Cardiac septum (tissue), 1 donor: ENCODE results near the gene ACOX2. TPM values are rescaled to one million over a fixed set of nuclear protein-coding genes. Genes with fewer than 3 reads are reported as not detected.

ENCODE experiments used
- DNase-seq: peaks from one replicate; pipeline ENCODE4 v3.0.0-alpha.2; 2020; ENCODE audit warnings: low spot score
- intact Hi-C: fragments of 100-400 bp; cut with DNase I; formaldehyde crosslinking; loops from one replicate; pipeline ENCODE4 v1.14.0; 2022
- total RNA-seq: library from RNA; stranded (reverse); fragmentation: NEBNext Ultra II Directional; extraction: Animal tissue kit (Norgen Biotek cat#: 25700); gene quantifications from one replicate; pipeline ENCODE4 v1.2.1, GENCODE V29; 2021
- donor health status: DM: no; HTN: no; CAD: no.

The ACOX2 gene
- total RNA-seq, 1 donor from 2014 or later, result 31.2 TPM

DNA sequence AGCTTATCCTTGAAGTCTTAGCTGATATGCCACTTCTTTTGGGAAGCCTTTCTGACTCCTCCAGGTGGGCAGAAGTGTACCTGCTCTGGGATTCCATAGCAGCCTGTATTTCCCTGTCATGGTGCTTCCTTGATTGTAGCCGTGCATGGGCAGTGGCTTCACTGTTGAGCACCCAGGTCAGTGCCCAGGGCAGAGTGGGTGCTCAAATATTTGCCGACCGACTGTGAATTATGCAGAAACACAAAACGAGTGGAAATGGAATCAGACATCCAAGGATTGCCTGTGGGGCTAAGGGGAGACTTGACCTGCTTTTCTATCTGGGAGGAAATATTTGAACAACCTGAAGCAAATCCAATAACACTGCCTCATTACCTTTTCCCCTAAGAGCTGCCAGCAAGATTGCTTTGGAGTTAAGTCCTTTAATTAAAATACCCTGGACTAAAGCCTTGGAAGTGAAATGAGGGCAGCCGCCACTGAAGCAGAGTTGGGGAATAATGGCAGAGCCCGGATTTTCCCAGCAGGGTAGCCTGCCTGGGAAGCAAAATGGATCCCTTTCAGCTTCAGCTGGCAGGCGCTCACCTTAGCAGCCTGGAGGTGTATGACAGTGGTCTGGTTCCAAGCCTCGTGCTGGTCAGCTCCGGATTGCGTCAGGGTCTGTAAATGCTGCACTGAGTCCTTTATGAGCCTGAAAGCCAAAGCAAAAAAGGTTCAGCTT, 14.9 kb downstream of the ACOX2 start:
- intact Hi-C loops, result no loop called here
- no peak for DNase-seq

DNA sequence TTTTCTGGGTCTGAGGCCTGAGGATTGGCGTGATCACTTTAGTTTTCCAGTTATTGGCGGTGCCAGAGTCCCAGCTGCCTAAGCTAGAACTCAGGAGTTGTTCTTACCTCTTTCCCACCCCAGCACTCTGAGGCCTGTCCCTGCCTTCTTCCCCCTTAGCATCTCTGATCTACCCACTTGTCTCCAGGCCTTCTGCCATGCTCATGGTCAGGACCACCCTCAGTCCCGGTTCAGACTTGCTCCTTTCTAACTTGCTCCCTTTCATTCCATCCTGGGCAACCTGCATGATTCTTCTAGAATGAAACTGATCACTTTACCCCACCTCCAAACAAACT, 15.7 kb downstream of the ACOX2 start:
- intact Hi-C loops, result no loop called here
- DNase-seq, result no peak

DNA sequence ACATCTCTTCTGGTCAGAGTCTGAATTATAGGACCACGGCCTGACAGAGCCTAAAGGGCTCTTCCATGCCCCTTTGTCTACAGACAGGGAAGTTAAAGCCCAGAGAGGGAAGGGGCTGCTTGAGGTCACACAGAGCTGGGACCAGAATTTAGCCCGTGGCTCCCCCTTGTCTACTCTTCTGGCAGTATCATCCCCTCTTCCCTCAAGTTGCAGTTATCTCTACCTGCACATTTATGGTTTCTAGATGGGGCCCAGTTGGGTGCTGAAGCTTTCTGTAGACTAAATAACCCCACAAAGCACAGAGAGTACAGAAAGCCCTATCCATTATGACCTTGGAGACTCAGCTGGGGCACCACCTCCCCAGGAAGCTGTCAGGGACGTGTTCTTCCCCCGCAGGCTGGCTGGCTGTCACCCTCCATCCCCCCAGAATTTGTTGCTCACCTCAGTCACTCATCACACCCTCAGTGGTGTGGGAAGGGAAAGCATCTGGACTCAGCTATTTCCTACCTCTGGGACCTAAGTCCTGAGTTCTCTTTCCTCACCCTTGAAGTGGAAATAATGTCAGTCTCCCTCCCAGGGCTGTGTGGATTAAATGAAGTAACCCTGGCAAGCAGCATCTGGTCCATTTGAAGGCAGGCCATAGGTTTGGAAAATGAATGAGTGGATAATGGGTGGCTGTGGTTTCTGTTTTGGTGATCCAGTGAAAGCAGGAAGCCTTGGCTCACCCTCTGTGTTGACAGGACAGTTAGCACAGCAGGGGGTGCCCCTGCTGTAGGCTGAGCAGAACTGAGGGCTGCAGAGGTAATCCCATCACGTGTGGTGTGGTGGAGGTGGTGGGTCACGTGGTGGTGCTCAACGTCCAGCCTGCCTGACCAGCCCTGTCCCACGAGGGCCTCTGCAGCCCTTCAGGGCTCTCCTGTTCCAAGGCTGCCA, 16.3 kb downstream of the ACOX2 start:
- intact Hi-C loops, result no loop called here

DNA sequence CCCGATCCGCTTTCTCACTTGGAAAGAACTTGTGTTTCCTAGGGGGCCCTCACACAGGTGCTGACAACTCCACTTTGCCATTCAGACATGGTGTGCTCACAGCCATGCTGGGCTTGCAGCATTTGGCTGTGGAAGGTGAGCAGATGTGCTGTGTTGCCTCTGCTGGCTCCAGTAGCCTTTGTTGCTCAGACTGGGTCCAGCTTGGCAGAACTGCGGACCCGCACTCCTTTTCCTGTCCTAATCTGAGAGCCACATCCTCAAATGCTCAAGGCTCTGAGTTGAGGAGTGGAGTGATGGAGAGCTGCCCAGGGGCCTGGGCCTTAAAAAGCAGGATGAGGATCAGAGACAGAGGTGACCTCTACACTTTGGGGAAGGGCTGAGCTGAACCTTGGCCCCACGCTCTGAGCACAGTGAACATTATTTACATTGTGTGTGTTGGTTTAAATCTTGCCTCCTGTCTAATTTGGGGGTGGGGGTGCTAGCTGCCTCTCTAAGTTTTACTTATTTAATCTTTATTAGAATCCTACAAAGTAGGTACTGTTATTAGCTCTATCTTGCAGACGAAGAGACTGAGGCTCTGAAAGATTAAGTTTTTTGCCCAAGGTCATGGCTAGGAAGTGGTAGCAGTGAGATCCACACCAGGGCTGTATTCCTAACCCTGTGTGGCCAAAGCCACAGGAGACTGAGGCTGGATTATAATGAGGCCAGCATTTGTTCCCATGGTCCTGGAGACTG, 17.2 kb downstream of the ACOX2 start:
- intact Hi-C loops, result no loop called here
- DNase-seq, result no peak

More for the DNA sequence above, 16.3 kb downstream of the ACOX2 start:
- DNase-seq, result no peak

DNA sequence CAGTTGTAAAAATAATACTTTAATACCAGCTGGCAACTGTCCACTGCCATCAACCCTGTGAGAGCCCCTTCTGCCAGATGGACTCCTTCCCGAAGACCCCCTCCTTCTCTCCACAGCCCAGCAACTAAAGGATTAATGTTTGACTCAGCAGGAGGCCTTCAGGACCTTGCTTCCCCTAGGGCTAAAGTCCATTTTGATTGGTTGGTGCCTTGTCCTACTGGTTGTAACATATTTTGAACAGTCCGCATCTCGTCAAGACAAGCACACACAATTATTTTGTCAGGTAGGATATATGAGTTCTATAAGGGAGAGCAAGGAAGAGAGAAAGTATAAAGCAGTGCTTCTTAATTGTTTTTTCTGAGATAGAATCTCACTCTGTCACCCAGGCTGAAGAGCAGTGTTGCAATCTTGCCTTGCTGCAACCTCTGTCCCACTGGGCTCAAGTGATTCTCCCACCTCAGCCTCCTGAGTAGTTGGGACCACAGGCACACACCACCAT, 18.6 kb downstream of the ACOX2 start:
- DNase-seq, result no peak
- intact Hi-C loops, result no loop called here

DNA sequence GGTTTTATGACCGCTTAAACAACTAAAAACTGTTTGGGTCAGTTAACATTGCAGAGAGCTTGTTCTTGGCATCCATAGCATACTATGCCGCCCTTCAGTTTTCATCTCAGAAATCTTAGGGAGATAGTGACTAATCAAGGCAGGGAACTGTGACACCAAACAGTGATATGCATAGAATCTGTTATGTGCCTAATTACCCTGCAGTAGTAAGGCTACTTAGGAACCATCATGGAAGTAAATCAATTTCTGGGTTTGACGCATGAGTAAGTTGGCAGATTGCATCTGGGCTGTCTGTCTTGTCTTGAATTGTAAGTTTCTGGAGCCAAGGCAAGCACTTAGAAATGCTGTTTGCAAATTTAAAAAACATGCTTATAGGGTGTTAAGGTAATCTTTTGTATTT, 22.6 kb downstream of the ACOX2 start:
- no peak for DNase-seq
- intact Hi-C loops, result no loop called here

DNA sequence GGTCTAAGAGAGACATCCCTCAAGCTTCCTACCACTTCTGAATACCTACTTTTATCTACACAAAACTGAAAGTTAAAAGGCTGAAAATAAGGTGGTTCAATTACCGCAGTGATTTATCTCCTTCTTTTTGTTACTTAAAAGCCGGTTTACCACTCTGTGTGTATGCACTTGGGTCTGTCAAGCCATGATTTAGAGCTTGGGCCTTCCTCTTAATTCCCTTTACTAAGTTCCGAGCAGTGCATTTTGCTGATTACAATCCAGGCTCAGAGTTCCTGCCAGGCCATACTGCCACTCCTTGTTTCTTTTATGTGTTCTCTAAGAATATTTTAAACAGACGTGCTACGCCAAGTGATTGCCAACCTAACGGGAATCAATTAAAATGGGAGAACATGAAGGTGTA, 28.6 kb downstream of the ACOX2 start:
- intact Hi-C loops, result no loop called here
- DNase-seq, result no peak

DNA sequence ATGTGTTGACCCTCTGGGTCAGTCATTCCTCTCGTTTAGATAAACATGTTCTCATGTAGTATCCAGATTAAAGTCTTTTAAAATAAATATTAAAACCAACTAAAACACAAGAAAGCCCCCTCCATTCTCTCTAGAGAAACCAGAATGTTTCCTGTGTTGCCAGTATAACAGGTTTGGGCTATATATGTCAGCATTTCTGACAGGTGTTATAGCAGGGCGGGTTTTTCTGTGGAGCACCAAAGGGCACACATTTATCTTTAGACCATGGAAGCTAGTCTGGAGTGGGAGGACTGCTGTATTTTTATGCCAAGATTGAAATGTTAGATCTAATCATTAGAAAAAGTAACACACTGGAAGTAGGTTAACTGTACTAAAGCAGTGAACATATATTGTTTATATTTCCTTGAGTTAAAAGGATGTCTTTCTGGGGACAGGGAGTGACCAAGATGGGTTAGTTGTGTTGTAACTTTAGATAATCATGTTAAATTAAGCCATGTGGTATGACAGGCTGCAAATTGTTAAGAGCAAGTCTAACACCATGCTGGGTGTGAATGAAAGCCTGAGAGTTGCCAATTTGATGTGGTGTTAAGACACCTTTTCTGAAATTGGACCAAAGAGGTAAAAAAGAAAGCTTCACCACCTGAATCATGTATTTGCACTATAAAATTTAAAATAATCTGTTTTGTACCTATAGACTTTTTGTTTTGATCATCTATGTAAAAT, 29.5 kb downstream of the ACOX2 start:
- intact Hi-C loops, result no loop called here
- DNase-seq, result no peak

DNA sequence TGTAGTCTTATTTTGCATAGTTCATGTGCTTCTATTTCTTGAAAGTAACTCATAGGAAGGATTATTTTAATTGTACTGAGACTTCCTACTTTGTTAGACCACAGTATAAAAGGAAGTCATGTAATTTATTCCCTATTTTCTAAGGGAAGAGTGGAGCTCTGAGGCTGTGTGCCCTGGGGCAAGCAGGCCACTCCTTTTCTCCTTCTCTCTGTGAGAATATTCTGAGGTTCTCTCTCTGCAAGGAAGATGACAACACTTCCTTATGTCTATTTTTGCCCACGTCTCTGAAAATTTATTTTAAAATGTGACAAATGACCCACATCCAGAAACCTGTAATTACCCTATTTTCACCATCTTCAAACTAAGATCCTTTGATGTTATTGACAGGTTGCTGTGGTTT, 34.1 kb downstream of the ACOX2 start:
- DNase-seq, result no peak
- intact Hi-C loops, result no loop called here

DNA sequence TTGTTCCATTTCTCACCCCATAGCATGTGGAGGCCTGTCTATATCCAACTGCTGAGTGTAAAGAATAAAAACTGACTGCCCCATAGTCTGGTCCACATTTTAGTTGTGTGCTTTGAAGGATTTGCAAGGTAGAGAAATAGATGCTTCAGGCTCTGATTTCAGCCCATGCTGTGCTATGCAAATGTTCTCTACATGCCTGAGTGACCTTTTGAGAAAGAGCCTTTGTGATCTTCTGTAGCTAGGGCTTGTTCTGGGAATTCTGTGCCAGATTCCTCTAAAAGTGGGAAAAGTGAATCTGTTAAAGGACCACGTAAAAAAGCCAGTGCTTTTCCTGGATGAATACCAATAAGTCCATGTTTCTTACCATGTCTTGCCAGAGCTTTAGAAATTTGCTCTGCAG, 39.9 kb downstream of the ACOX2 start:
- DNase-seq, result no peak
- intact Hi-C loops, result no loop called here

DNA sequence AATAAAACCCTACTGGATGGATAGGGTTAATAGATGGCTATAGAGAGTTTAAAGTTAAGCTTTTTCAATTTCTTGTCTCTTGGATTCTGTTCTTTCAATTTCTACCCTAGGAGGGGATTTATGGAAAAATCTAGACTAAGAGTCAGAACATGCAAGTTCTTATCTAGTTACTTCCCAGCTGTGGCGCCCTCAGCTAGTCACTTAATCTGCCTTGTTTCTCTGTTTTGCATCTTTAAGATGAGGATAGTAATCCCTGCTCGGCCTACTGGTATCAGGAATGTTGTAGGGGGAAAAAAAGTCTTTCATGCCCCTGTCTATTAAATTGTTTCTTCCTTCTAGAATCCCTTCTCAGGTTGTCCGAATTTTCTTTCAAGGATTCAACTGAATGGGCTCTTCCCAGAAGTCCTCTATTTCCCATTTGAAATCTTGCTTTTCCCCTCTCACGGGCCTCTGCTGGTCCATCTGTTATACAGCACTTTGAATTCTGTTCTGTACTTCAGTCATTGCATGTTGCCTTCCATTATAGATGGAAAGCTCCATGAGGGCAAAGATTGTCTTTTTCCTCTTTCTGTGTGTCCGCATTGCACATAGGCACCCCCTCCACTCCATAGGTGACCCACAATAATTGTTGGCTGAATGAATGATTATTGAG, 40.7 kb downstream of the ACOX2 start:
- DNase-seq, result no peak
- intact Hi-C loops, result no loop called here

DNA sequence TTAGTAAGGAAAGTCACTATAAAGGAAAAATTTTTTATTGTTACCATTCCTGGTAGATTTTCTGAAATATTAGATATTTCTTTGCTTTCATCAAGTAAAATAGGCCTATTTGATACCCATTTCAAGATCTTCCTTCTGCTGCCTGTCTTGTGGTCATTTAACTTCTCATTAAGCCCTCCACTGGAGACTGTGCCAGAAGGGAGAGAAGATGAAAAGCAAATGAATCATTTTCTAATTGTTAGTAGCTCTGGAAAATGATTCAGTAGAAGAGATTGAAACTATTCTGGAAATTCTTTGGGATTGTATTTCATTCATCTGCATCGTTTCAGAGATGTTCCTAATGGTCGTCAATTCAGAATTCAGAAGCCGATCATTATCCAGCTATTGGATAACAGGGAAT, 41.9 kb downstream of the ACOX2 start:
- intact Hi-C loops, result no loop called here
- no peak for DNase-seq

DNA sequence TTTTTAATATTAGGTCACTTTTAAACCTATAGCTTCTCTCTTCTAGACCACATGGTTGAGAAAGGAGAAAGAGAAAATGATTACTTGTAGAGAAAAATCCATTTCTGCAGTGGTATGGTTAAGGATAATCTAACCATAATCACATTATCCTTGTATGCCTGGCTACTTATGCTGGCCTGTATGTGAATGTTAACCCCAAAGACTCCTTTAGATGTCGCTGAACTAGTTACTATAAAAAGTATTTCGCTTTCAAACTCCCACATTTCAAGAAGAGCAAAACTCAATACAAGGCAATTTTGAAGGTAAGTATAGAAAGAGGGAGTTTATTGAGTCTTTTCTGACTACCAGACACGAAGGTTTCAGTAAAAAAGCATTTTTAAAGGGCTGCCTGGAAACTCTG, 42.9 kb downstream of the ACOX2 start:
- DNase-seq, result no peak
- intact Hi-C loops, result loop anchor here (5.0 kb wide), 3 partner anchors 62 to 187 kb away; partner anchors contain the start of genes HTD2, PDHB and RPP14

DNA sequence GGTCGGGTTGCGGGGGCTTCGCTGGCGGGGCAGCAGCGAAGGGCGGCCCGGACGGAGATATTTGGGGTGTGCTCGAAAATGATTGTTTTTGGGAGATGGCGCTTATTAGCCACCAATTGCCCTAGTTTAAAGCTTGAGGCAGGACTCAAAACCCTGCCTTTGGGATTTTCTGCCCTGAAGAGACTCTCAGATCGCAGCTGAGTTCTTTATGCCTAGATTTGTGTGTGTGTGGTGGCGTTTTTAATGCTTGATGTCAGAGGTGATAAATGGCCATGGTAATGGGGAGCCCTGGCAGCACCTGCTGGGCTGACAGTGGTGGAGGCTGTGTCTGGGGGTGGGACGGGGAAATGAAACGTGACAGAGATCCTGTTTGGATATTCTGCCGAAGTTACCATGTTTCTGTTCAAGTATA, 44.5 kb downstream of the ACOX2 start:
- DNase-seq, result no peak
- intact Hi-C loops, result loop anchor here (1.0 to 5.0 kb wide), 4 partner anchors 60 to 185 kb away; partner anchors contain the start of genes HTD2, PDHB, PXK and RPP14

DNA sequence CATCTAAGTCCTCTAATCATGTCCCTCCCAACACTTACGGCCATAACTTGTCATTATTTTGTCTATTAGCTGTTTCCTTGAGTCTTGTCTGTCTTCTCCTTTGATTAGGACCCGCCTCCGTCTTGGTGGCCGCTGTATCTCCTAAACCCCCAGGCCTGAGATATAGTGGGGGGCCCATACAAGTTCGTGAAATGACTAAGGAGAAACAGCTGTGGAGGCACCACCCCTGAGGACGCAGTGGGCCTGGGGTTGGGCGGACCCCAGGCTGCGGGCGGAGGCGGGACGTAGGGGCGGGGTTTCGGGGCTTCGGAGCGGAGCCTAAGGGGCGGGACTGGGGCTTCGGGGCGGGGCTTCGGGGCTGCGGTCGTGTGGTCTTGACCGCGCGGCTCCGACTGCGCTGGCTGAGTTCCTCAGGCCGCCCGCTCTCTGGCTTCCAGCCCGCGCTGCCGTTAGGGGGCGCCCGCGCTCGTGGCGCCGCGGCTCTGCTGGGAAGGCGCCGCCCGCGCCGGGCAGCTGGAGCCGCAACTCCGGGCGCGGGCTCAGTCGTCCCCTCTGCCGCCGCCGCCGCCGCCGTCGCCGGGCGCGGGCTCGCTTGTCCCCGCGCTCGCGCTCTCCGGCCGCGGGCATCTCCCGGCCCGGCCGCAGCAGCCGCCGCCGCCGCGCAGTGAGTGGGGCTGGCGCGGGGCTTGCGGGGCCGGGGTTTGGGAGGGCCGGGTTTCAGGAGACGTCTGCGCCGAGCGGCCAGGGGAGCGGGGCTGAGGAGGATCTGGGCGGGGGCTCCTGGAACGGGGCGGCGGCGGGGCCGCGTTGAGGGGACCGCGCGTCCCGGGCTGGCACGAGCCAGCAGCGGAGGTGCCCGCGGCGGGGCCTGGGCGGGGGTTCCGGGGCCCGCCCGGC, 45.2 kb downstream of the ACOX2 start, which contains the start of gene KCTD6:
Gene KCTD6, plus strand, starts transcription at position 591 of the 897 bp plus-strand sequence. CDS start 6,660 bp downstream, outside the sequence.
- intact Hi-C loops, result loop anchor here (1.0 to 5.0 kb wide), 5 partner anchors 37 to 184 kb away; partner anchors contain the start of genes HTD2, PDHB, PXK and RPP14
- DNase-seq, result peak; percentile 96

DNA sequence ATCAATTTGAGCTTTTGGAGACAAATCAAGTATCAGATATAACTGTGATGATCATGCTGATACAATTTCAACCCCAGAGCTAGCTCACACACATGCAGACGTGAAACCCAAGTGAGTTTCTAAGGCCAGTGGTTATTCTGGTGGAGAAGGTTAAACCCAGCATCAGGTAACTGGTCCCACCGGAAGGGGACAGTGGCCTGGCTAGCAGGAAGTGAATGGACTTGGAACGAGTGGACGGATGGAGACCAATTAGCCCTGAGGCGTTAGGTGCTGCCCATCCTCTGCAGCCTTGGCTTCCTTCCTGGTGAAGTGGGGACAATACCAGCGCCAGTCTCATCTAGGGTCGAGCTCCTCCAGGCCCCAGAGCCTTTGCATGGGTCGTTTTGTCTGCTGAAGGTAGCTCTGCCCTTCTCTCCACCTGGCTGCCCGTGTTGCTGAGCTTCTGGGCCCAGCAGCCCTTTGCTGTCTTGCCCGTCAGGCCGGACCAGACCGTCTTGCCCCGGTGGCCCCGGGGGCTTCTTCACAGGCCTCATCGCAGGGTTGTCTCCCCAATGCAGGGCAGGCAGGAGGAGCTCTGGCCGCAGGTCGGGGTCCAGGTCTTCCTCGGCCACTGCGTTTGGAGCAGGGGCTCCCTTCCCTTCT, 46.0 kb downstream of the ACOX2 start:
- intact Hi-C loops, result loop anchor here (2.0 to 5.0 kb wide), 4 partner anchors 38 to 184 kb away; partner anchors contain the start of genes HTD2, PDHB and RPP14
- no peak for DNase-seq

DNA sequence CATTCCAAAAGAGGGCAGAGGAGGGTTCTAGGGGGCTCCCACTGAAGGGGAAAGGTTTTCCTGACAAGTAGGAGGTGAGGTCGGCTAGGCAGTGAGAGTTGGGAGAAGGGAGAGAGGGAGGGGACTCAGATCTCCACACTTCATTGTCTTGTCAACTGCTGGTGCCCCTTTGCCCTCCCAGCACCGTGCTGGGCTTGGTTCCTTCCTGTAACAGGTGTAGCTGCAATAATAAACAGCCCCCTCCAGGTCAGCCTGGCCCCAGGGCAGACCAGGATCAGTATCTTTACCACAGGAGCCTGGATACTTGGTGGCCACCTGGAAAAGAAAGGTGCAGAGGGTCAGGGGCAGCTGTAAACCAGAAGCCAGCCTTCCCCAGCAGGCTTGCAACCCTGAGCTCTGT, 48.0 kb downstream of the ACOX2 start:
- DNase-seq, result no peak
- intact Hi-C loops, result no loop called here
